GM21381 (cell line): ENCODE results near the gene HBS1L.
"Not testable (repeated sequence)": the region's sequence is repeated elsewhere in the genome, so short reads cannot be mapped to it uniquely, and the experiment has no call there.

ENCODE experiments used
- ATAC-seq: cut with Tn5 transposase; IDR thresholded peaks from one replicate; pipeline ENCODE4 v1.9.1; 2021; ENCODE audit warnings: mild to moderate bottlenecking, moderate library complexity; ENCODE audit not compliant: unreplicated experiment

HBS1L gene

DNA sequence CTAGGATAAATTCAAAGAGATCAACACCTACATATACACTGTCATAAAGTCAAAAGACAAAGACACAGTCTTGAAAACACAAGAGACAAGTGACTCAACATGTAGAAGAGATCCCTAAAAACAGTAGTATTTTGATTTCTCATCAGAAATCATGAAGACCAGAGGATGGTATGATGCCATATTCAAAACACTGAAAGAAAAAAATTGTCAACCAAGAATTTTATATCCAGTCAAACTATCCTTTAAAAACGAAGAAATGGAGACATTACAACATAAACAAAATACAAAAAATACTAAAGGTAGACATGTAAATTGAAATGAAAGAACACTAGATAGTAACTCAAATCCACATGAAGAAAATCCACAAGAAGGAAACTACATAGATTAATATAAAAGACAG, 27.3 kb upstream of the HBS1L start:
- ATAC-seq: no peak

- ATAC-seq: no peak
These were observed 20.4 kb upstream of the HBS1L start for GRCh38 chr6:135075018-135075417.

- no peak for ATAC-seq
These were observed 19.3 kb upstream of the HBS1L start for GRCh38 chr6:135073756-135074393.

- ATAC-seq: no peak
These were observed 18.6 kb upstream of the HBS1L start for GRCh38 chr6:135073217-135073616.

DNA sequence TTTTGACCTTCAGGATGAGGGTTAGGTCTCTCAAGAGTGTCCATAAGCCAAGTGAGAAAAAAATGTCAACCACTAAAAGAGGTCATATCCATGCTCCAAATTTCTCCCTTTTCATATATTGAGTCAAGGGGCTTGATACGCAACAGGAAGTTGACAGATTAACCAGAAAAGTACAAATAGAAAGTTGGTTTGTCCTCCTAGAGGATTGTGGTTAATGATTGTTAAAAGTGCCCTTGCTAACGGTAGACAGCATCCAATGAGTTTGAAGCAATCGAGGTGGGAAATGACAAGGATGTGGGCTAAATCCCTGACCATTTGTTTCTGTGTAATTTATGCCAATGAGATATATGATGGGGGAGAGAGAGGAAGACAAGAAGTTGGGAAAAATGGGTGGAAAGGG, 18.1 kb upstream of the HBS1L start:
- ATAC-seq: no peak

DNA sequence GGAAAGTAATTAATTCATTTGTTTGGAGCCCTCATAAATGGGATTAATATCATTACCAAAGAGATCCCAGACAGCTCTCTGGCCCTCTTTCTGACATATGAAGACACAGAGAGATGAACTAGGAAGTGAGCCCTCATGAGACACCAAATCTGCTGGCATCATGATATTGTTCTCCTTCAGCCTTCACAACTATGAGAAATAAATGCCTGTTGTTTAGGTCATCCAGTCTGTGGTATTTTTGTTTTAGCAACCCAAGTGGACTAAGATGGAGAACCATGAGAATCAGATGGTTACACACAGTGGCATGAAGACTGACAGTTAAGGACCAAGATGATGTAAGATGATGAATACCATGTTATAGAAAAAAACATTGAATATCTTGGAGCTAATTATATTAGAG, 16.9 kb upstream of the HBS1L start:
- no peak for ATAC-seq

DNA sequence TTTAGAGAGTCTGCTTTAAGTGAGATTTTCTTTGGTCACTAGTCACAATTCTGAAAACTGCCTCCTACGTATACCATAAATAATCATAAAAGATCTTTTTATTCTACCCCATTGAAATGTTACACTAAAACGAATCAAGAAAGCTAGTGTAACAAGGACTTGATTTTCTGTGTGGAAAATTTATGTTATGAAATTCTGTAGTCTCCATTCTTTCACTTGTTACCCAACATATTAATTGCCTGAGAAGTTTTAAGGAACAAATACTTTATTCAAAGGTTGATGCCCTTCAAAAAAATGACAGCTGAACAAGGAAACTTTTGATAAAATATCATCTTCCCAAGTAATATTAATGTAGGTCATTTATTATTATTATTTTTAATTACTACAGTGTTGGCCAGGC, 13.3 kb upstream of the HBS1L start:
- ATAC-seq: no peak

DNA sequence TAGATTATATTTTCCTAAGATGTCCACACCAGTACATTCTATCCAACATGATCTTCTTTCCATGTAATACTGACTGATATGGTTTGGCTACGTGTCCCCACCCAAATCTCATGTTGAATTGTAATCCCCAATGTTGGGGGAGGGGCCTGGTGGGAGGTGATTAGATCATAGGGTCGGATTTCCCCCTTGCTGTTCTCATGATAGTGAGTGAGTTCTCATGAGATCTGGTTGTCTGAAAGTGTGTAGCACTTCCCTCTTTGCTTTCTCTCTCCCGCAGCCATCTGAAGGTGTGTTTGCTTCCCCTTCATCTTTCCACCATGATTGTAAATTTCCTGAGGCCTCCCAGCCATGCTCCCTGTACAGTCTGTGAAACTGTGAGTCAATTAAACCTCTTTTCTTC, 12.2 kb upstream of the HBS1L start:
- no peak for ATAC-seq

GRCh38 chr6:135066397-135066796, 11.8 kb upstream of the HBS1L start:
- ATAC-seq: no peak

GRCh38 chr6:135064586-135064985, 10.0 kb upstream of the HBS1L start:
- no peak for ATAC-seq

- no peak for ATAC-seq
These were observed 9.3 kb upstream of the HBS1L start for GRCh38 chr6:135063926-135064325.

- ATAC-seq: no peak
These were observed 8.1 kb upstream of the HBS1L start for GRCh38 chr6:135062735-135063134.

- ATAC-seq: no peak
These were observed 5.5 kb upstream of the HBS1L start for GRCh38 chr6:135060076-135060475.

DNA sequence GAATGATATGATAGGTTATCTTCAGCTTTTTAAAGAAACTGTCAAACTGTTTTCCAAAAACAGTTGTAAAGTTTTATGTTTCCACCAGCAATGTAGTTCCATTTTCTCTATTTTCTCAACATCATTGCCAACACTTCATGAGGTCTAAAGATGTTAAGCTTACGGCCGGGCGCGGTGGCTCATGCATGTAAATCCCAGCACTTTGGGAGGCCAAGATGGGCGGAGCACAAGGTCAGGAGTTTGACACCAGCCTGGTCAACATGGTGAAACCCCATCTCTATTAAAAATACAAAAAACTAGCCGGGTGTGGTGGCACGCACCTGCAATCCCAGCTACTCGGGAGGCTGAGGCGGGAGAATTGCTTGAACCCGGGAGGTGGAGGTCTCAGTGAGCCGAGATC, 3.7 kb upstream of the HBS1L start:
- not testable (repeated sequence) for ATAC-seq

GRCh38 chr6:135056632-135057031, 2.0 kb upstream of the HBS1L start:
- no peak for ATAC-seq

GRCh38 chr6:135054226-135054568, 425 bp downstream of the HBS1L start:
- peak; percentile 9 for ATAC-seq

DNA sequence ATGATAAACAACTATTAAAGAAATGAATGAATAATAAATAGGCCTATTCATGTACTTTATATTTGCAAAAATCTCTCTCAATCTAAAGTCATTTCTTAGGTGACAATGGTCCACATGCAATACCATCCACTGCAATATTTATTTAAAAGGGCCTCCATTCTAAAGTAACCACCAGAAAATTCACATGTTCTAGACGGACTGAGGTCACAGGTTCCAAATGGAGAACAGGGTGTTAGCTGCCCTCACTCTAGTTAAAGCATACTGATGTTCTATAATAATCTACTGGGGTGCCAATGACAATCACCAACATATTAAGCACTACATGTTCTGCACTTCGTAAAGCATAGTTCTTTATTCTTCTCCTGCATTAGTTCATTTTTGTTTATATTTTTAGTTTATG, 1.2 kb downstream of the HBS1L start:
- ATAC-seq: no peak

DNA sequence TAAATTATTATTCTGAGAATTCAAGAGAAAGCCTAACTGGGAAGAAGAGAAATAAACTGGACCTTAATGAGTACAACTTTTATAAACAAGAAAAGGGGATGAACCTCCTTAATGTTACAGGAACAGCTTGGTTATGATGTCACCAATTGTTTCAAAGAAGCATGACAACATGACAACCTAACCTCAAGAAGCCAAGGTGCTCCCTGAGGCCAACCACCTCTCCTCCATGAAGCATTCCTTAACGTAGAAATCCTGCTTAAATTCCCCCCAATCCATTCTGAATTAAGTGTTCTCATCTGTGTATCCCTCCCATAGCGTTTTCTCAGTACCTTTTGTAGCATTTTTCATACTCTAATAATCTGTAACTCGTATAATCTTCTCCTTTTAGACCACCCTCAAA, 1.7 kb downstream of the HBS1L start:
- ATAC-seq: no peak

GRCh38 chr6:135048915-135049314, 5.7 kb downstream of the HBS1L start:
- ATAC-seq: no peak

- ATAC-seq: no peak
These were observed 7.3 kb downstream of the HBS1L start for GRCh38 chr6:135047336-135047735.

DNA sequence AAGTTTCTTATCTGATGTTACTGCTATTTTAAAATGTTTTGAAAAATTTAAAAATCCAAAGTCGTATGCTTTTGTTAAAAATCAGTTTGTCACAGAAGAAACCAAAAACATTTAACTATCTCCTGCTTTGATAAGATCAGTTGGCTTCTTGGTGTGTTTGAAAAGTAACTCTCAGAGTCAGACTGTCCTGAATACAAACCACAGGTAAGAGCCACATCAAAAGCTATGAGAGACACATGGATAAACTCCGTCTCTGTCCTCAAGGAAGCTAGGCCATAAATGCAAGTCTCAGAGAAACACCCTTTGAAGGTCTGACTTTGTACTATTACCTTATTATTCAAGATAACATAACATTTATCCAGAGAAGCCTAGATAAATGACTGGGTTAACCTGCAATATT, 7.7 kb downstream of the HBS1L start:
- no peak for ATAC-seq

GRCh38 chr6:135044639-135045038, 10.0 kb downstream of the HBS1L start:
- ATAC-seq: no peak

GRCh38 chr6:135043846-135044245, 10.8 kb downstream of the HBS1L start:
- no peak for ATAC-seq

DNA sequence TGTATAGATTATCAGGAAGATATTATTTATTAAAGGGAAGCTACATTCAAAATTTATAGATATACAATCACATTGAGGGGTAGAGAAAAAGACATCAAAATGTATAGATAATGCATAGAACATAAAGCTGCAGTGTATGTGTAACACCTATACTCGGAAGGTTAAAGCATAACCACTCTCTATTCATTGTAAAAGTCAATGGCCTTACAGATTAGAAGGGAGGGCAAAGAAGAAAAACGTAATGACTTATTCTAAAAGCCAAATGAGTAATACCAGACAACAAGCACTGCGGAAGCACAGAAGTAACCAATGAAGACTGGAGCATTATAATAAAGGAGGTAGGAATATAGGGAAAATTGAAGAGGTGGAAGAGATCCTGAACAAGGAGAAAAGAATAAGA, 11.3 kb downstream of the HBS1L start:
- no peak for ATAC-seq
